AG04449 (cell line): ENCODE data around the gene GNAI2.
"Not testable (repeated sequence)": the region's sequence is repeated elsewhere in the genome, so short reads cannot be mapped to it uniquely, and the experiment has no call there.

ENCODE experiments used
- CTCF ChIA-PET: fragments of 350-600 bp; formaldehyde crosslinking; extraction: SDS; loops from one replicate; lab custom pipeline; 2021; ENCODE audit warnings: antibody characterized with exemption; lab: Yijun Ruan, JAX
- POLR2A ChIA-PET: fragments of 400-600, 350-600 bp; formaldehyde crosslinking; extraction: SDS; loops from one replicate; lab custom pipeline; 2020; ENCODE audit warnings: antibody characterized with exemption, inconsistent platforms; lab: Yijun Ruan, JAX
- DNase-seq: peaks from one replicate; pipeline ENCODE4 v3.0.0-alpha.2; 2010; ENCODE audit warnings: low read depth, low spot score
- H3K4me3 ChIP-seq: 2 replicates; pipeline ENCODE4 v1.5.1; 2011; ENCODE audit warnings: low read depth, mild to moderate bottlenecking, control low read depth, low read length
- TF ChIP-seq, protein P1 (sequence below): IDR thresholded peaks from one replicate; pipeline ENCODE4 v1.5.1; 2011; ENCODE audit warnings: mild to moderate bottlenecking, moderate library complexity, low read length, control low read depth, inconsistent platforms; ENCODE audit not compliant: insufficient read depth; ENCODE audit errors: missing control alignments

The GNAI2 gene

DNA sequence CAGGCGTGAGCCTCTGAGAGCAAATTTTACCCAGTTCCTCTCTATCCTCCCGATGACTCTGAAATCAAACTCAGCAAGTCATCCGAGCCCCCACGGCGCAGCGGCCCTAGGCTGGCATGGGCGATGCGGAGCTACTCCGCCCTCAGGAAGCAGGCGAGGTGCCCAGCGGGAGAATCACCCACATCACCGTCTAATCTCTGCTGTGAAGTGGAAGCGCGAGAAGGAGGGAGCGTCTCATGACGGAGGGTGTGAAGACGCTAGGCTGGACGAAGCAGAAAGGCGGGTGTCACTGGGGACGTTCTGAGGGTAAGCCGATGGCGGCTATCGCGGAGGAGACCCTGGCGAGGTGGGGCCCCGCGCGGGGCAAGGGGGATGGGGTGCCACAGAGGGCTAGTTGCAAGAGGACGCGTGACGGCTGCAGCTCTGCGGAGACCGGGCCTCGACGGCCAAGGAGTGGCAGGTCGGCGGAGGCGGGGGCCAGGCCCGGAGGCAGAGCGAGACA lies 9.1 kb upstream of the GNAI2 start:
- no peak for DNase-seq
- TF ChIP-seq, protein P1, sequence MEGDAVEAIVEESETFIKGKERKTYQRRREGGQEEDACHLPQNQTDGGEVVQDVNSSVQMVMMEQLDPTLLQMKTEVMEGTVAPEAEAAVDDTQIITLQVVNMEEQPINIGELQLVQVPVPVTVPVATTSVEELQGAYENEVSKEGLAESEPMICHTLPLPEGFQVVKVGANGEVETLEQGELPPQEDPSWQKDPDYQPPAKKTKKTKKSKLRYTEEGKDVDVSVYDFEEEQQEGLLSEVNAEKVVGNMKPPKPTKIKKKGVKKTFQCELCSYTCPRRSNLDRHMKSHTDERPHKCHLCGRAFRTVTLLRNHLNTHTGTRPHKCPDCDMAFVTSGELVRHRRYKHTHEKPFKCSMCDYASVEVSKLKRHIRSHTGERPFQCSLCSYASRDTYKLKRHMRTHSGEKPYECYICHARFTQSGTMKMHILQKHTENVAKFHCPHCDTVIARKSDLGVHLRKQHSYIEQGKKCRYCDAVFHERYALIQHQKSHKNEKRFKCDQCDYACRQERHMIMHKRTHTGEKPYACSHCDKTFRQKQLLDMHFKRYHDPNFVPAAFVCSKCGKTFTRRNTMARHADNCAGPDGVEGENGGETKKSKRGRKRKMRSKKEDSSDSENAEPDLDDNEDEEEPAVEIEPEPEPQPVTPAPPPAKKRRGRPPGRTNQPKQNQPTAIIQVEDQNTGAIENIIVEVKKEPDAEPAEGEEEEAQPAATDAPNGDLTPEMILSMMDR = no peak
- ChIA-PET CTCF (interaction anchor here (0.7 to 47.4 kb wide), 14 partner anchors 10 to 105 kb away, joined by 3 to 1609 read pairs (median 12); partner anchors contain the start of genes GNAI2, GNAT1, LSMEM2 and SEMA3B), POLR2A (interaction anchor here (0.6 to 1.1 kb wide), 5 partner anchors 20 to 97 kb away, joined by 3 to 4 read pairs (median 3); no protein-coding TSS in a partner anchor)
- H3K4me3 ChIP-seq = peak overlapping the region; percentile 80

DNA sequence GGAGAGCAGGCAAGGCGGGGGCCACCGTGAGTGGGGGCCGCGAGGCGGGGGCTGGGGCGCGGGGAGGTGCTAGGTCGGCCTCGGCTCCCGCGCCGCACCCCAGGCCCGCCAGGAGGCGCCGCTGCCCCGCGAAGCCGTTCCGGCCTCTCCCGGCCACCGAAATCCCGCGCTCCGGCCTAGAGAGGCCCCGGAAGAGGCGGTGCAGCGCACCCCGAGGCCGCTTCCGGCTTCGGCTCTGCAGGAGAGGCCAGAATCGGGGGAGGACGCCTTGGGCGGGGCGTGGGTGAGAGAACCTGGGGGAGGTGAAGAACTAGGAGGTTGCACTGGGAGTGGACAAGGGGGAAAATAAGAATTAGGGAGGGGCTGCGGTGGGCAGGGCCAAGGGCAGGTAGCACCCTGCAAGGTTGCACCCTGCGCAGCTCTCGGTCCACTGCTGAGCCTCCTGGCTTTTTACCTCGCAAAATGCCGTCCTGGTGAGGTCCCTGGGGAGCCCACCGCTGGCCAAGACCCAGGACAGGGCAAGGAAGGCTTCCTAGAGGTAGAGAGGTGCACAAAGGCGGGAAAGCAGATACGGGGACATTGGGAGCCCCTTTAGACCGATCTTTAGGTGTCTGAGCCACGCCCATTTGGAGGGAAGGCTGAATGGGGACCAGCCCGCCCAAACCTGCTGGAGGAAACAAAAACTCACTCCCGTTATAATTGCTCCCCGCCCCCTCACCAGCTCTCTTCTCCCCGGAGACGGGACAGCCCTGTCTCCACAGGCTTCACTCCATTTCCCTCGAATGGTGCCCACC lies 8.4 kb upstream of the GNAI2 start:
- TF ChIP-seq, protein P1 = peak; percentile 78
- POLR2A ChIA-PET = interaction anchor here (0.8 to 1.1 kb wide), 4 partner anchors 19 to 97 kb away, joined by 3 to 4 read pairs (median 3); no protein-coding TSS in a partner anchor
- peak overlapping the region; percentile 80 for H3K4me3 ChIP-seq
- no peak for DNase-seq
- CTCF ChIA-PET = interaction anchor here (0.9 to 47.4 kb wide), 12 partner anchors 9 to 106 kb away, joined by 3 to 1609 read pairs (median 25); partner anchors contain the start of genes GNAI2, GNAT1, HYAL2 and LSMEM2

DNA sequence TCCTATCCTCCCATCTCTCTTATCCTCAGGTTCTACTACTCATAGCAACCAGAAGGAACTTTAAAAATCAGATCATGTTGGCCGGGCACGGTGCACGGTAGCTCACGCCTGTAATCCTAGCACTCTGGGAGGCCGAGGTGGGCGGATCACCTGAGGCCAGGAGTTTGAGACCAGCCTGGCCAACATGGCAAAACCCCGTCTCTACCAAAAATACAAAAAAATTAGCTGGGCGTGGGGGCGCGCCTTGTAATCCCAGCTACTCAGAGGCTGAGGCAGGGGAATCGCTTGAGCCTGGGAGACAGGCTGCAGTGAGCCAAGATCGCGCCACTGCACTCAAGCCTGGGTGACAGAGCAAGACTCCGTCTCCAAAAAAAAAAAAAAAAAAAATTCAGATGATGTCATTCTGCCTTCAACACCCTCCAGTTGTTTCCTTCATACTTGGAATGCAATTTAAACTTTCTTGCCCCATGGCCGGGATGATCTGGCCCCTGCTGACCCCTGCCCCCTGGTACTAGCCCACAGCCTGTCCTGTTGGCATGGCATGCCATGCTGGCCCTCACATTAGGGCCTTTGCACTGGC lies 7.7 kb upstream of the GNAI2 start:
- CTCF ChIA-PET = interaction anchor here (0.8 to 47.4 kb wide), 9 partner anchors 9 to 97 kb away, joined by 3 to 1609 read pairs (median 32); partner anchors contain the start of genes GNAI2, GNAT1, HYAL2 and LSMEM2
- DNase-seq, POLR2A ChIA-PET: not testable (repeated sequence)
- H3K4me3 ChIP-seq = peak overlapping the region; percentile 80

DNA sequence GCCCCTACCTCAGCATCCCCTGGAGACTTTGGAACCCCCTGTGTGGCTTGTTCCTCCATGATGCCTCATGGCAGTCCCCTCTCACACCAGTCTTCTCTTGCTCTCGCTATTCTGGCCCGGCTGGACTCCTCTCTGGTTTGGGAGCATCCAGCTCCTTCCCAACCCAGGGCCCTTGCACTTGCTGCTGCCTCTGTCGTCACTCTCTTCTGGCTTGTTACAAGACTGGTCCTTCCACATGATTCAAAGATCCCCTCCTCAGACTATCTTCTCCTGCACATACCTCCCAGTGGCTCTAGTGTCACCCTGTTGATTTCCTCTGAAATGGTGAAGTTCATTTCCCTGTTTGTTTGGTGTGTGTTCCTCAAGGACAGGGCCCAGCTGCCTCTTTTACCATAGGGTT lies 6.5 kb upstream of the GNAI2 start:
- POLR2A ChIA-PET = no interaction called here
- TF ChIP-seq, protein P1 = no peak
- DNase-seq = no peak
- CTCF ChIA-PET = interaction anchor here (1.2 to 47.4 kb wide), 8 partner anchors 7 to 91 kb away, joined by 3 to 1609 read pairs (median 32); partner anchors contain the start of genes GNAI2, GNAT1, LSMEM2 and SEMA3B
- no peak overlapping the region for H3K4me3 ChIP-seq

DNA sequence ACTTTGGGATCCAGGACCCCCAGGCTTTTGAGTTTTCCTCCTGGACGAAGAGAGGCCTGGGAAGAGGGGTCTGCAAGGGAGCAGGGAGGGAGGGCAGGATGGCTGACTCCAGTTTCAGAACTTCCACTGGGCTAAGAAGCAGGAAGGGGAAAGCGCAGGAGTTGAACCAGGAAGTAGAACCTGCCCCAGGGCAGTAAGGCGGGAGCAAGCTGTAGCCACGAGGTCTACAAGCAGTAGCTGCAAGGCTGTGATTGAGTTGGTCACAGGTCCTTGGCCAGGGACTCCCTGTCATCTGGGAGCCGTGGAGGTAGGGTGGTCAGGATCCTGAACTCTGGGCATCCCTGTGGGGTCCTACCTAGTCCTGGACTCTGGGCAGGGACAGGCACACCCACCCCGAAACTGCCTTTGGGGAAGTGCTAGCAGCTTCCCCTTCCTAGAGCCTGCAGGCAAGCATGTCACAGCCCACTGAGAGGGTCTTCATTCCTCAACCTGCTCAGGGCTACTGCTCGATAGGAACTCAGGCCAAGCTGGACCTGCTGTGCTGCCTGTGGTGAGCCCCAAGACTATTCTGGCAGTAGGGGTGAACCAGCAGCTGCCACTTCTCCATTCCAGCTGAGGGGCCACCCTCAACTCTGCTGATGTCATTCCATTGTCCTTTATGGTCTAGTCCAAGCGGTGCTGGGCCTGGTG lies 5.8 kb upstream of the GNAI2 start:
- no peak for DNase-seq
- H3K4me3 ChIP-seq = no peak overlapping the region
- TF ChIP-seq, protein P1 = no peak
- ChIA-PET POLR2A (no interaction called here), CTCF (interaction anchor here (1.2 to 47.4 kb wide), 6 partner anchors 10 to 90 kb away, joined by 3 to 1609 read pairs (median 192); partner anchors contain the start of genes GNAT1, LSMEM2, SEMA3B and SLC38A3)

DNA sequence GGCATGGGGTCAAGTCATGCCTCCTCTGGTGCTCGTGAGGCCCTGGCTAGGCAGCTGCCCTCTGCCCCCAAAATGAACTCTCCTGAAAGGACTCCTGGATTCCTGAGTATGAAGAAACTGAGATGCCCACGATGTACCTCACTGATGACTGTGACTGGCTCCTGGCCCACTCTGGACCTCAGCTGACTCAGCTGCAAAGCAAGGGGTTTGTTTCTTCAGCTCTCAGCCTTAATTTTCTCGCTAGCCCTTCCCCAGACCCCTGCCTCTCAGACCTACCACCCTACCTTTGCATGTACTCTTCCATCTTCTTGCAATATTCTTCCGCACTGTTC lies 5.2 kb upstream of the GNAI2 start:
- ChIA-PET CTCF (interaction anchor here (1.3 to 47.4 kb wide), 4 partner anchors 14 to 42 kb away, joined by 5 to 1609 read pairs (median 697); partner anchors contain the start of genes GNAT1, LSMEM2, SEMA3B and SLC38A3), POLR2A (interaction anchor here (0.7 kb wide), 1 partner anchor 17 kb away, joined by 3 read pairs; no protein-coding TSS in a partner anchor)
- TF ChIP-seq, protein P1 = no peak
- no peak for DNase-seq
- H3K4me3 ChIP-seq = no peak overlapping the region
